Choroid plexus epithelial cell (primary cell): ENCODE measurements around the gene SPATS2L.

Experiments used
- DNase-seq: peaks from one replicate; pipeline ENCODE4 v3.0.0-alpha.2; 2010; ENCODE audit warnings: low read depth
- H3K4me3 ChIP-seq: 2 replicates; pipeline ENCODE4 v1.5.1; 2011; ENCODE audit warnings: low read depth, mild to moderate bottlenecking, control low read depth, low read length, moderate library complexity
- TF ChIP-seq, protein P1 (sequence below): conservative IDR thresholded peaks from 2 replicates; pipeline ENCODE4 v1.5.1; 2011; ENCODE audit warnings: low read depth, mild to moderate bottlenecking, control low read depth, inconsistent platforms, low read length, moderate library complexity

Gene SPATS2L

GRCh38 chr2:200415455-200415854, 109.0 kb downstream of the SPATS2L start:
- no peak overlapping the region for H3K4me3 ChIP-seq
- DNase-seq: no peak
- TF ChIP-seq, protein P1, sequence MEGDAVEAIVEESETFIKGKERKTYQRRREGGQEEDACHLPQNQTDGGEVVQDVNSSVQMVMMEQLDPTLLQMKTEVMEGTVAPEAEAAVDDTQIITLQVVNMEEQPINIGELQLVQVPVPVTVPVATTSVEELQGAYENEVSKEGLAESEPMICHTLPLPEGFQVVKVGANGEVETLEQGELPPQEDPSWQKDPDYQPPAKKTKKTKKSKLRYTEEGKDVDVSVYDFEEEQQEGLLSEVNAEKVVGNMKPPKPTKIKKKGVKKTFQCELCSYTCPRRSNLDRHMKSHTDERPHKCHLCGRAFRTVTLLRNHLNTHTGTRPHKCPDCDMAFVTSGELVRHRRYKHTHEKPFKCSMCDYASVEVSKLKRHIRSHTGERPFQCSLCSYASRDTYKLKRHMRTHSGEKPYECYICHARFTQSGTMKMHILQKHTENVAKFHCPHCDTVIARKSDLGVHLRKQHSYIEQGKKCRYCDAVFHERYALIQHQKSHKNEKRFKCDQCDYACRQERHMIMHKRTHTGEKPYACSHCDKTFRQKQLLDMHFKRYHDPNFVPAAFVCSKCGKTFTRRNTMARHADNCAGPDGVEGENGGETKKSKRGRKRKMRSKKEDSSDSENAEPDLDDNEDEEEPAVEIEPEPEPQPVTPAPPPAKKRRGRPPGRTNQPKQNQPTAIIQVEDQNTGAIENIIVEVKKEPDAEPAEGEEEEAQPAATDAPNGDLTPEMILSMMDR: no peak

- no peak overlapping the region for H3K4me3 ChIP-seq
- TF ChIP-seq, protein P1: no peak
- no peak for DNase-seq
Measured at GRCh38 chr2:200416878-200417277, 110.4 kb downstream of the SPATS2L start.

DNA sequence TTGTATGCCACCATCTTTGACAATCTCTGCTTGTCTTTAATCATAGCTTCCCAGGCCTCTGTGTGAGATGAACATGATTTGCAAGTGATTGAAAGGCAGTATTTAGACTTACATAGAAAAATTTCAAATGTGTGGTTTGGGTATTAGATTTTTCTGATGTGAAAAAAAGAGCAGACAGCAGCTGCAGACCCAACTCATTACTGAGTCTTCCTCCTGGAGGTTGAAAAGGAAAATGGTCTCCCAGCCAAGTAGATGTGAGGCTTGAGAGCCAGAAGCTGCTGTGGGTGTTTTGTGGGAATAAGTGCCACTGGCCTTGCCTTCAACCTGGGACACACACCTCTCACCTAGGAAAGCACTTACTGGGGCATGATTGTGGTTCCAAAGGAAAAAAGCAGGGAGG, 110.9 kb downstream of the SPATS2L start:
- no peak overlapping the region for H3K4me3 ChIP-seq
- TF ChIP-seq, protein P1: no peak
- no peak for DNase-seq

- TF ChIP-seq, protein P1: no peak
- H3K4me3 ChIP-seq: no peak overlapping the region
- DNase-seq: no peak
Measured at GRCh38 chr2:200418399-200418798, 111.9 kb downstream of the SPATS2L start.

DNA sequence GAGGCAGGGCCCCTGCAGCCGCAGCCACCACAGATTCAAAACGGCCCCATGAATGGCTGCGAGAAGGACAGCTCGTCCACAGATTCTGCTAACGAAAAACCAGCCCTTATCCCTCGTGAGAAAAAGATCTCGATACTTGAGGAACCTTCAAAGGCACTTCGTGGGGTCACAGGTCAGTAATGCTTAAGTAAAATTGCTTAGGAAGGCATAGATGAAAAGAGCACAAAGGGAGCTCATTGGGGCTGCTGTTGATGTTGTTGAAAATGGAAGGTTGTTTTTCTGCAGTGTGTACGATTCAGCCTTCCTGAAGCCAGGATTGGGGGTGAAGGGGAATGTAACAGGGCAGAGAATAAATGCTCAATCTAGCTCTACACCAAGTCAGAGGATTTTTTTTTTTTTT, 112.8 kb downstream of the SPATS2L start:
- TF ChIP-seq, protein P1: no peak
- no peak overlapping the region for H3K4me3 ChIP-seq
- DNase-seq: no peak

DNA sequence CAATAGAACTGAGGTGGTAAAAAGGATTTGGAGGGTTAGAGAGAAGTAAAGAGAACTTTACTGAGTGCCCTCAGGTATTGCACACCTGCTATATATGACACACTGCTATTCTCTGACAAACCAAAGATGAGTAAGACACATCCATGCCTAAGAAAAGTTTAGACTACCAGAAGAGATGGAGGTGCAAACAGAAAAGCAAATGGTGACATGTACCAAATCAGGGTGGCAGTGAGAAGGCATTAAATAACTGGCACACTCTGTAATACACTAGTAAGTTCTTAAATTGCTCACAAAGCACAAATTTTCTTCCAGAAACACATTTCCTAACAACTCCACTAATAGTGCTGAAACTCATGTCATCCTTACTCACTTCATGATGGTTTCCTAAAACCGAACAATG, 114.8 kb downstream of the SPATS2L start:
- DNase-seq: no peak
- TF ChIP-seq, protein P1: no peak
- no peak overlapping the region for H3K4me3 ChIP-seq

DNA sequence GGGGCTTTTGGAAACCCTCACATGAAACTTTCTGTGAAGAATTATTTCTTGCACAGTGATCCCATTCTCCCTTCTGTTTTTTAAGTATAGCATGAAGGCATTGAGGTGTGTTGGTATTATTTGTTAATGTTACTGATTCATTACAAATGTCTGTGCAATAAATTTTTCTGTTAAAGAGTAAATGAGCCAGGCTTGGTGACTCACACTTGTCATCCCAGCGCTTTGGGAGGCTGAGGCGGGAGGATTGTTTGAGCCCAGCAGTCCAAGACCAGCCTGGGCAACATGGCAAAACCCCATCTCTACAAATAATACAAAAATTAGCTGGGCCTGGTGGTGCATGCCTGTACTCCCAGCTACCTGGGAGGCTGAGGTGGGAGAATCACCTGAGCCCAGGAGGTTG, 115.6 kb downstream of the SPATS2L start:
- TF ChIP-seq, protein P1: no peak
- H3K4me3 ChIP-seq: no peak overlapping the region
- no peak for DNase-seq
